HG02798 (cell line): ENCODE results near the gene ZDHHC14.
"Not testable (repeated sequence)": the region's sequence is repeated elsewhere in the genome, so short reads cannot be mapped to it uniquely, and the experiment has no call there.

Experiments used
- ATAC-seq: cut with Tn5 transposase; IDR thresholded peaks from one replicate; pipeline ENCODE4 v1.9.1; 2021; ENCODE audit warnings: mild to moderate bottlenecking; ENCODE audit not compliant: unreplicated experiment, poor library complexity

The ZDHHC14 gene

GRCh38 chr6:157402996-157403685 lies 22.2 kb downstream of the ZDHHC14 start:
- ATAC-seq, result no peak

GRCh38 chr6:157403686-157404051 lies 22.7 kb downstream of the ZDHHC14 start:
- ATAC-seq, result peak; percentile 39

GRCh38 chr6:157405986-157406385 lies 25.0 kb downstream of the ZDHHC14 start:
- ATAC-seq, result no peak

GRCh38 chr6:157406661-157407060 lies 25.7 kb downstream of the ZDHHC14 start:
- no peak for ATAC-seq

- no peak for ATAC-seq
Observed at GRCh38 chr6:157407646-157408045, 26.7 kb downstream of the ZDHHC14 start.

GRCh38 chr6:157408427-157408826 lies 27.4 kb downstream of the ZDHHC14 start:
- not testable (repeated sequence) for ATAC-seq

- ATAC-seq, result no peak
Observed at GRCh38 chr6:157410045-157410444, 29.1 kb downstream of the ZDHHC14 start.

- ATAC-seq, result no peak
Observed at GRCh38 chr6:157411368-157411767, 30.4 kb downstream of the ZDHHC14 start.

GRCh38 chr6:157412791-157413190 lies 31.8 kb downstream of the ZDHHC14 start:
- ATAC-seq, result no peak

- ATAC-seq, result no peak
Observed at GRCh38 chr6:157420497-157420896, 39.5 kb downstream of the ZDHHC14 start.

GRCh38 chr6:157424491-157425020 lies 43.6 kb downstream of the ZDHHC14 start:
- ATAC-seq, result no peak

- ATAC-seq, result no peak
Observed at GRCh38 chr6:157427969-157428368, 47.0 kb downstream of the ZDHHC14 start.

GRCh38 chr6:157428427-157429202 lies 47.6 kb downstream of the ZDHHC14 start:
- ATAC-seq, result no peak

- no peak for ATAC-seq
Observed at GRCh38 chr6:157429248-157429647, 48.3 kb downstream of the ZDHHC14 start.

- peak; percentile 58 for ATAC-seq
Observed at GRCh38 chr6:157430834-157431233, 49.8 kb downstream of the ZDHHC14 start.

- ATAC-seq, result no peak
Observed at GRCh38 chr6:157432231-157432891, 51.4 kb downstream of the ZDHHC14 start.

- ATAC-seq, result no peak
Observed at GRCh38 chr6:157432892-157433265, 51.9 kb downstream of the ZDHHC14 start.

GRCh38 chr6:157433678-157434081 lies 52.7 kb downstream of the ZDHHC14 start:
- ATAC-seq, result no peak

GRCh38 chr6:157434349-157435033 lies 53.5 kb downstream of the ZDHHC14 start:
- ATAC-seq, result no peak

GRCh38 chr6:157436219-157436943 lies 55.4 kb downstream of the ZDHHC14 start:
- no peak for ATAC-seq
